ENCODE results near the gene ZNF681. TPM values are rescaled to one million over a fixed set of nuclear protein-coding genes. Genes with fewer than 3 reads are reported as not detected.

The ZNF681 gene
- polyA plus RNA-seq, 1 of the 3 experiments (the other 2 are of a cell fraction), result 0.38 TPM

GRCh38 chr19:23774524-23774971 lies 15.9 kb upstream of the ZNF681 start:
- Histone ChIP-seq H3K9me2 (no peaks in the 10 kb centered on the region), H3K27me3 (ENCODE audit: insufficient read depth) (no peaks in the 10 kb centered on the region), H3K9ac (no peak overlapping the region), H3K4me1 (ENCODE audit: control insufficient read depth in 1 of 2, insufficient read depth in 2 of 2, low read depth in 1 of 2, low read length in 1 of 2) (peaks cover 0 to 4% of the 10 kb centered on the region in 2 experiments; a peak in 1 of 4 replicates), H3K4me2 (no peak overlapping the region), H3K79me2 (ENCODE audit: insufficient read depth) (peaks cover 3% of the 10 kb centered on the region; the same call in 1 of the 2 replicates), H3K27ac (ENCODE audit: low read depth in 2 of 2, low read length in 1 of 2) (no peak overlapping the region), H2AFZ (ENCODE audit: low read depth) (no peak overlapping the region), H3K4me3 (ENCODE audit: low read depth in 2 of 2, low read length in 1 of 2) (no peak overlapping the region), H3K36me3 (replicated peaks in 1 of 2; ENCODE audit: control insufficient read depth in 1 of 2, insufficient read depth in 2 of 2, low read length in 1 of 2) (peaks cover 0 to 7% of the 10 kb centered on the region in 2 experiments), H4K20me1 (ENCODE audit: insufficient read depth) (no peaks in the 10 kb centered on the region), H3K9me3 (no peaks in the 10 kb centered on the region), H3F3A (replicated peaks; ENCODE audit: insufficient read depth) (no peaks in the 10 kb centered on the region)
- TF ChIP-seq REST (IDR thresholded peaks at IDR 0.05; ENCODE audit: low read depth, low read length) (no peak), IRF3 (IDR thresholded peaks at IDR 0.05; ENCODE audit: low read depth, low read length) (no peak), FOXM1 (IDR thresholded peaks at IDR 0.05; ENCODE audit: low read depth) (no peak), JUND (IDR thresholded peaks at IDR 0.05) (no peak), MAX (IDR thresholded peaks at IDR 0.05; ENCODE audit: low read depth) (no peak), GABPA (IDR thresholded peaks at IDR 0.05; ENCODE audit: low read depth) (no peak), RFX5 (IDR thresholded peaks at IDR 0.05; ENCODE audit: low read length) (no peak), SMC3 (IDR thresholded peaks at IDR 0.05; ENCODE audit: low read depth, low read length) (no peak), CHD2 (IDR thresholded peaks at IDR 0.05; ENCODE audit: low read length, partially characterized antibody) (no peak), TEAD4 (IDR thresholded peaks at IDR 0.05; ENCODE audit: borderline replicate concordance, insufficient read depth) (no peak), USF1 (IDR thresholded peaks at IDR 0.05; ENCODE audit: borderline replicate concordance, low read depth) (no peak), POLR2AphosphoS5 (IDR thresholded peaks at IDR 0.05; ENCODE audit: low read depth, low read length) (no peak), MEF2A (IDR thresholded peaks at IDR 0.05; ENCODE audit: borderline replicate concordance, low read depth) (no peak), CTCF (IDR thresholded peaks at IDR 0.05) (no peak), NRF1 (IDR thresholded peaks at IDR 0.05; ENCODE audit: low read depth, low read length) (no peak), FOSL2 (IDR thresholded peaks at IDR 0.05; ENCODE audit: borderline replicate concordance, low read depth) (no peak), RXRA (IDR thresholded peaks at IDR 0.05; ENCODE audit: borderline replicate concordance, low read depth) (no peak), PBX3 (IDR thresholded peaks at IDR 0.05) (no peak), EZH2phosphoT487 (IDR thresholded peaks at IDR 0.05; ENCODE audit: borderline replicate concordance, low read depth) (no peak), RCOR1 (IDR thresholded peaks at IDR 0.05; ENCODE audit: low read length) (no peak)
- POLR2A ChIA-PET, result no interaction called here
- no peak for DNase-seq
- CTCF ChIA-PET, result no interaction called here

Data from SK-N-SH (cell line).